ENCODE results near the gene SMCO2. TPM values are rescaled to one million over a fixed set of nuclear protein-coding genes. Genes with fewer than 3 reads are reported as not detected.
A peak's percentile ranks its signal among the peaks of the same experiment; 100 is the strongest.

SMCO2 gene
- total RNA-seq, 1 donor from 2014 or later, result 0.46 TPM

- H3K36me3 Mint-ChIP-seq (ENCODE audit: low read depth, unreplicated experiment), result peaks cover 4% of the 10 kb centered on the region
- H3K27ac Mint-ChIP-seq (ENCODE audit: unreplicated experiment), result no peak overlapping the region
- no peaks in the 10 kb centered on the region for H3K4me1 Mint-ChIP-seq (ENCODE audit: unreplicated experiment)
- H3K9me3 Mint-ChIP-seq (ENCODE audit: unreplicated experiment), result no peaks in the 10 kb centered on the region
- no peak overlapping the region for H3K4me3 Mint-ChIP-seq (ENCODE audit: unreplicated experiment)
- H3K27me3 Mint-ChIP-seq (ENCODE audit: unreplicated experiment), result peaks cover 3% of the 10 kb centered on the region
- no peak for TF ChIP-seq CTCF (IDR thresholded peaks at IDR 0.05; ENCODE audit: unreplicated experiment)
- DNase-seq (ENCODE audit: low spot score), result no peak
These were observed 23.8 kb upstream of the SMCO2 start for GRCh38 chr12:27422697-27423096.

DNA sequence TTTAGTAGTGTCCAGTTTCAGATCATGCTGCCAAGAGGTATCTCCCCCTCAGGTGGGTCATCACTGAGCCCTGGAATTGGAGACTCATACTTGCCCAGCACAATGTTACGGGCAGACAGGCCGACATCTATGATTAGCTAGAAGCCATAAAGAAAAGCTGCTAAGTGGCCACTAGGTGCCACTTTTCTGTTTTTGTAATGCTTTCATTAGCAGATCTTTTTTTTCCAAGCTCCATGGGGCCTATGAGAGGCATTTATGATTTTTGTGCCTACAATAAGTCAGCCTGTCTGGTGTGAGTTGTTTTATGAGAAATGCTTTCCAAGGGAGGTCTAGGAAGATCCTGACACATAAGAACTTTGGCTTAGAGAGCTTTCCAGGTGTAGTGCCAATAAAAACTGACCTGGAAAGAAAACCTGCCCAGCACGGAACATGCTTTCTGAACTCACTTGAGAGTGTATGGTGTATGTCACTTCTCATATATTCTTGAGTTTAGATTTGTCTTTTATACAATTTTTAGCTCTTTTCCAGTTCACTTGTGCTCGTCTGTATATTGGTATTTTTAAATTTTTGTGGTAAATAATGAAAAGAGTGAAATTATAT lies 21.8 kb upstream of the SMCO2 start:
- no peak for DNase-seq (ENCODE audit: low spot score)
- Mint-ChIP-seq H3K9me3 (ENCODE audit: unreplicated experiment) (no peaks in the 10 kb centered on the region), H3K4me3 (ENCODE audit: unreplicated experiment) (no peak overlapping the region), H3K4me1 (ENCODE audit: unreplicated experiment) (no peaks in the 10 kb centered on the region), H3K36me3 (ENCODE audit: low read depth, unreplicated experiment) (no peaks in the 10 kb centered on the region), H3K27ac (ENCODE audit: unreplicated experiment) (no peak overlapping the region), H3K27me3 (ENCODE audit: unreplicated experiment) (peaks cover 3% of the 10 kb centered on the region)
- TF ChIP-seq CTCF (IDR thresholded peaks at IDR 0.05; ENCODE audit: unreplicated experiment), result peak; percentile 48

- H3K36me3 Mint-ChIP-seq (ENCODE audit: low read depth, unreplicated experiment), result no peaks in the 10 kb centered on the region
- H3K4me3 Mint-ChIP-seq (ENCODE audit: unreplicated experiment), result no peak overlapping the region
- H3K27me3 Mint-ChIP-seq (ENCODE audit: unreplicated experiment), result no peaks in the 10 kb centered on the region
- no peak overlapping the region for H3K27ac Mint-ChIP-seq (ENCODE audit: unreplicated experiment)
- H3K4me1 Mint-ChIP-seq (ENCODE audit: unreplicated experiment), result no peaks in the 10 kb centered on the region
- no peak for TF ChIP-seq CTCF (IDR thresholded peaks at IDR 0.05; ENCODE audit: unreplicated experiment)
- no peak for DNase-seq (ENCODE audit: low spot score)
- H3K9me3 Mint-ChIP-seq (ENCODE audit: unreplicated experiment), result no peaks in the 10 kb centered on the region
These were observed 21.2 kb upstream of the SMCO2 start for GRCh38 chr12:27425306-27425705.

GRCh38 chr12:27426743-27427487 lies 19.6 kb upstream of the SMCO2 start:
- Mint-ChIP-seq H3K36me3 (ENCODE audit: low read depth, unreplicated experiment) (no peaks in the 10 kb centered on the region), H3K4me3 (ENCODE audit: unreplicated experiment) (no peak overlapping the region), H3K4me1 (ENCODE audit: unreplicated experiment) (no peaks in the 10 kb centered on the region), H3K9me3 (ENCODE audit: unreplicated experiment) (no peaks in the 10 kb centered on the region), H3K27ac (ENCODE audit: unreplicated experiment) (no peak overlapping the region), H3K27me3 (ENCODE audit: unreplicated experiment) (no peaks in the 10 kb centered on the region)
- DNase-seq (ENCODE audit: low spot score), result no peak
- TF ChIP-seq CTCF (IDR thresholded peaks at IDR 0.05; ENCODE audit: unreplicated experiment), result no peak

GRCh38 chr12:27427824-27428223 lies 18.7 kb upstream of the SMCO2 start:
- no peaks in the 10 kb centered on the region for H3K36me3 Mint-ChIP-seq (ENCODE audit: low read depth, unreplicated experiment)
- no peaks in the 10 kb centered on the region for H3K9me3 Mint-ChIP-seq (ENCODE audit: unreplicated experiment)
- H3K4me3 Mint-ChIP-seq (ENCODE audit: unreplicated experiment), result no peak overlapping the region
- no peak for TF ChIP-seq CTCF (IDR thresholded peaks at IDR 0.05; ENCODE audit: unreplicated experiment)
- H3K27me3 Mint-ChIP-seq (ENCODE audit: unreplicated experiment), result no peaks in the 10 kb centered on the region
- no peaks in the 10 kb centered on the region for H3K4me1 Mint-ChIP-seq (ENCODE audit: unreplicated experiment)
- DNase-seq (ENCODE audit: low spot score), result no peak
- H3K27ac Mint-ChIP-seq (ENCODE audit: unreplicated experiment), result no peak overlapping the region
